H9 (cell line): ENCODE measurements around the gene PRKACA. TPM values are rescaled to one million over a fixed set of nuclear protein-coding genes. Genes with fewer than 3 reads are reported as not detected.

ENCODE experiments used
- DNase-seq: peaks from one replicate; pipeline ENCODE4 v3.0.0-alpha.2; 2017
- H2AFZ ChIP-seq: one replicate; pipeline ENCODE4 v1.6.1; 2013; ENCODE audit warnings: mild to moderate bottlenecking, low read length, control low read depth, moderate library complexity
- H2AK5ac ChIP-seq: 2 replicates; pipeline ENCODE4 v1.6.1; 2013; ENCODE audit warnings: low read length, control low read depth, mixed read lengths; ENCODE audit not compliant: insufficient read length
- H2BK120ac ChIP-seq: one replicate; pipeline ENCODE4 v1.6.1; 2013; ENCODE audit warnings: low read depth, mild to moderate bottlenecking, low read length, control low read depth, inconsistent platforms; ENCODE audit not compliant: poor library complexity, severe bottlenecking
- H2BK12ac ChIP-seq: 2 replicates; pipeline ENCODE4 v1.6.1; 2013; ENCODE audit warnings: low read length, control low read depth, mixed read lengths, low read depth; ENCODE audit not compliant: insufficient read length
- H2BK15ac ChIP-seq: 2 replicates; pipeline ENCODE4 v1.6.1; 2013; ENCODE audit warnings: low read depth, low read length, control low read depth
- H2BK20ac ChIP-seq: one replicate; pipeline ENCODE4 v1.6.1; 2013; ENCODE audit warnings: low read depth, mild to moderate bottlenecking, low read length, control low read depth, inconsistent platforms; ENCODE audit not compliant: poor library complexity, severe bottlenecking
- H2BK5ac ChIP-seq: 2 replicates; pipeline ENCODE4 v1.6.1; 2013; ENCODE audit warnings: low read length, control low read depth, mixed read lengths; ENCODE audit not compliant: insufficient read length
- H3K14ac ChIP-seq: 2 replicates; pipeline ENCODE4 v1.6.1; 2013; ENCODE audit warnings: low read length, control low read depth; ENCODE audit not compliant: insufficient read depth
- H3K18ac ChIP-seq: 2 replicates; pipeline ENCODE4 v1.6.1; 2013; ENCODE audit warnings: low read depth, mild to moderate bottlenecking, mixed read lengths, low read length, control low read depth; ENCODE audit not compliant: insufficient read length
- H3K23ac ChIP-seq: 2 replicates; pipeline ENCODE4 v1.6.1; 2013; ENCODE audit warnings: low read length, control low read depth, mixed read lengths, low read depth; ENCODE audit not compliant: insufficient read length
- H3K23me2 ChIP-seq: 2 replicates; pipeline ENCODE4 v1.6.1; 2013; ENCODE audit warnings: low read depth, mild to moderate bottlenecking, mixed read lengths, low read length, control low read depth; ENCODE audit not compliant: insufficient read length, poor library complexity, severe bottlenecking
- H3K27ac ChIP-seq: 2 replicates; pipeline ENCODE4 v1.5.1; 2013; ENCODE audit warnings: low read length, control low read depth, mixed read lengths, low read depth; ENCODE audit not compliant: insufficient read length
- H3K27me3 ChIP-seq: 2 replicates; pipeline ENCODE4 v1.6.1; 2013; ENCODE audit warnings: low read length, control low read depth, inconsistent platforms; ENCODE audit not compliant: insufficient read depth
- H3K4ac ChIP-seq: 2 replicates; pipeline ENCODE4 v1.6.1; 2013; ENCODE audit warnings: low read depth, mild to moderate bottlenecking, control low read depth, inconsistent platforms, low read length, moderate library complexity
- H3K4me1 ChIP-seq: 2 replicates; pipeline ENCODE4 v1.6.1; 2013; ENCODE audit warnings: low read length, control low read depth, inconsistent platforms; ENCODE audit not compliant: insufficient read depth
- H3K4me2 ChIP-seq: 2 replicates; pipeline ENCODE4 v1.6.1; 2013; ENCODE audit warnings: low read length, control low read depth, mixed read lengths; ENCODE audit not compliant: insufficient read length, insufficient read depth
- H3K56ac ChIP-seq: 2 replicates; pipeline ENCODE4 v1.6.1; 2013; ENCODE audit warnings: low read depth, mild to moderate bottlenecking, mixed read lengths, low read length, control low read depth; ENCODE audit not compliant: insufficient read length
- H3K79me1 ChIP-seq: 2 replicates; pipeline ENCODE4 v1.6.1; 2013; ENCODE audit warnings: low read depth, mild to moderate bottlenecking, moderate library complexity, low read length, control low read depth, inconsistent platforms; ENCODE audit not compliant: insufficient read depth, poor library complexity, severe bottlenecking
- H3K79me2 ChIP-seq: 2 replicates; pipeline ENCODE4 v1.6.1; 2013; ENCODE audit warnings: low read length, control low read depth, inconsistent platforms; ENCODE audit not compliant: insufficient read depth
- H3K9ac ChIP-seq: 2 replicates; pipeline ENCODE4 v1.6.1; 2013; ENCODE audit warnings: low read length, control low read depth, mixed read lengths; ENCODE audit not compliant: insufficient read length; ENCODE audit errors: extremely low read depth
- H3K9me3 ChIP-seq: one replicate; pipeline ENCODE4 v1.6.1; 2013; ENCODE audit warnings: low read depth, low read length, inconsistent platforms; ENCODE audit not compliant: control insufficient read depth
- H3T11ph ChIP-seq: one replicate; pipeline ENCODE4 v1.6.1; 2013; ENCODE audit warnings: mild to moderate bottlenecking, low read length, control low read depth, inconsistent platforms
- H4K20me1 ChIP-seq: one replicate; pipeline ENCODE4 v1.6.1; 2013; ENCODE audit not compliant: control insufficient read depth, insufficient read length, insufficient read depth
- H4K5ac ChIP-seq: 2 replicates; pipeline ENCODE4 v1.6.1; 2013; ENCODE audit warnings: low read depth, mild to moderate bottlenecking, mixed read lengths, low read length, control low read depth; ENCODE audit not compliant: insufficient read length
- H4K8ac ChIP-seq: replicated peaks from 2 replicates; pipeline ENCODE4 v1.6.1; 2013; ENCODE audit warnings: low read length, control low read depth, mixed read lengths, low read depth; ENCODE audit not compliant: insufficient read length
- H4K91ac ChIP-seq: 2 replicates; pipeline ENCODE4 v1.6.1; 2013; ENCODE audit warnings: low read depth, mild to moderate bottlenecking, moderate library complexity, mixed read lengths, low read length, control low read depth; ENCODE audit not compliant: insufficient read length
- H3K27ac Mint-ChIP-seq, 3 experiments: 2 replicates in 2 of 3; 3 replicates in 1 of 3; pipeline ENCODE4 v1.8.0; 2020 to 2021; ENCODE audit warnings: mixed read lengths in 3 of 3, mild to moderate bottlenecking in 1 of 3, moderate library complexity in 1 of 3
- H3K27me3 Mint-ChIP-seq: 2 replicates; pipeline ENCODE4 v1.8.0; 2021; ENCODE audit warnings: low read depth, mild to moderate bottlenecking, moderate library complexity, mixed read lengths
- H3K36me3 Mint-ChIP-seq, 3 experiments: 2 replicates in 2 of 3; 3 replicates in 1 of 3; pipeline ENCODE4 v1.8.0; 2020 to 2021; ENCODE audit warnings: low read depth in 3 of 3, mixed read lengths in 3 of 3; ENCODE audit not compliant: insufficient read depth in 1 of 3
- H3K4me1 Mint-ChIP-seq, 2 experiments: 2 replicates each; pipeline ENCODE4 v1.8.0; 2020; ENCODE audit warnings: mixed read lengths in 2 of 2
- H3K4me3 Mint-ChIP-seq, 2 experiments: 2 replicates in 1 of 2; 3 replicates in 1 of 2; pipeline ENCODE4 v1.8.0; 2020 to 2021; ENCODE audit warnings: mild to moderate bottlenecking in 2 of 2, mixed read lengths in 2 of 2, moderate library complexity in 1 of 2
- H3K9me3 Mint-ChIP-seq, 2 experiments: 2 replicates in 1 of 2; 3 replicates in 1 of 2; pipeline ENCODE4 v1.8.0; 2020; ENCODE audit warnings: mild to moderate bottlenecking in 2 of 2, mixed read lengths in 2 of 2, moderate library complexity in 1 of 2
- CTCF ChIP-seq: fragments of 200-600 bp; sonication (generic); conservative IDR thresholded peaks from 3 replicates; pipeline ENCODE4 v1.8.0; 2021; ENCODE audit warnings: antibody characterized with exemption, mild to moderate bottlenecking
- WGBS: extraction: QIAGEN DNeasy Blood & Tissue Kit; methylation state at CpG from one replicate; pipeline ENCODE4 v1.1.7; 2013; ENCODE audit warnings: missing lambda C conversion rate, low lambda C conversion rate, mixed read lengths; ENCODE audit not compliant: insufficient read length; ENCODE audit errors: extremely low coverage; 5-methylcytosine and 5-hydroxymethylcytosine counted together
- total RNA-seq: library from RNA; stranded (reverse); gene quantifications from 2 replicates; pipeline ENCODE4 v1.2.1, GENCODE V29; 2021

Gene PRKACA
- total RNA-seq, 1 experiment from 2014 or later = 51.8 TPM

GRCh38 chr19:14055396-14055795 lies 62.2 kb downstream of the PRKACA start:
- no peaks in the 10 kb centered on the region for H3K9me3 ChIP-seq
- H4K8ac ChIP-seq = no peak overlapping the region
- peaks cover 12 to 18% (median 15%) of the 10 kb centered on the region in 3 experiments for H3K36me3 Mint-ChIP-seq
- H3K4me1 ChIP-seq = no peaks in the 10 kb centered on the region; the same call in 1 of the 2 replicates
- H3K14ac ChIP-seq = no peak overlapping the region
- H3K4ac ChIP-seq = no peak overlapping the region
- H2AK5ac ChIP-seq = no peak overlapping the region
- H4K5ac ChIP-seq = no peak overlapping the region
- H4K91ac ChIP-seq = no peak overlapping the region
- H3K9ac ChIP-seq = no peak overlapping the region
- no CpG with 5 or more reads among the region's 3 CpGs for WGBS
- no peak for DNase-seq
- H2BK120ac ChIP-seq = no peak overlapping the region
- H3K27me3 Mint-ChIP-seq = peaks cover 37% of the 10 kb centered on the region
- no peak overlapping the region for H2BK15ac ChIP-seq
- H3K4me3 Mint-ChIP-seq = no peak overlapping the region
- H3K4me1 Mint-ChIP-seq = peaks cover 9 to 18% of the 10 kb centered on the region in 2 experiments
- H3K79me1 ChIP-seq = no peaks in the 10 kb centered on the region
- no peak overlapping the region for H3K23ac ChIP-seq
- H3K23me2 ChIP-seq = peaks cover 6% of the 10 kb centered on the region
- TF ChIP-seq CTCF = no peak
- no peak overlapping the region for H2BK12ac ChIP-seq
- H3K27ac Mint-ChIP-seq = no peak overlapping the region; a peak in 1 of 7 replicates
- no peak overlapping the region for H2AFZ ChIP-seq
- no peaks in the 10 kb centered on the region for H4K20me1 ChIP-seq
- no peak overlapping the region for H3K18ac ChIP-seq
- peaks cover 8% of the 10 kb centered on the region for H3K27me3 ChIP-seq
- no peak overlapping the region for H3K56ac ChIP-seq
- no peak overlapping the region for H2BK5ac ChIP-seq
- H3T11ph ChIP-seq = no peak overlapping the region
- no peak overlapping the region for H2BK20ac ChIP-seq
- no peaks in the 10 kb centered on the region for H3K79me2 ChIP-seq
- H3K9me3 Mint-ChIP-seq = no peaks in the 10 kb centered on the region; a peak in 2 of 5 replicates
- H3K4me2 ChIP-seq = no peak overlapping the region
- no peak overlapping the region for H3K27ac ChIP-seq
